GM19395 (cell line): Measurements from ENCODE around the gene ZBTB12.

Experiments used
- ATAC-seq: cut with Tn5 transposase; IDR thresholded peaks from one replicate; pipeline ENCODE4 v1.9.1; 2021; ENCODE audit warnings: mild to moderate bottlenecking, moderate library complexity; ENCODE audit not compliant: unreplicated experiment

Gene ZBTB12

DNA sequence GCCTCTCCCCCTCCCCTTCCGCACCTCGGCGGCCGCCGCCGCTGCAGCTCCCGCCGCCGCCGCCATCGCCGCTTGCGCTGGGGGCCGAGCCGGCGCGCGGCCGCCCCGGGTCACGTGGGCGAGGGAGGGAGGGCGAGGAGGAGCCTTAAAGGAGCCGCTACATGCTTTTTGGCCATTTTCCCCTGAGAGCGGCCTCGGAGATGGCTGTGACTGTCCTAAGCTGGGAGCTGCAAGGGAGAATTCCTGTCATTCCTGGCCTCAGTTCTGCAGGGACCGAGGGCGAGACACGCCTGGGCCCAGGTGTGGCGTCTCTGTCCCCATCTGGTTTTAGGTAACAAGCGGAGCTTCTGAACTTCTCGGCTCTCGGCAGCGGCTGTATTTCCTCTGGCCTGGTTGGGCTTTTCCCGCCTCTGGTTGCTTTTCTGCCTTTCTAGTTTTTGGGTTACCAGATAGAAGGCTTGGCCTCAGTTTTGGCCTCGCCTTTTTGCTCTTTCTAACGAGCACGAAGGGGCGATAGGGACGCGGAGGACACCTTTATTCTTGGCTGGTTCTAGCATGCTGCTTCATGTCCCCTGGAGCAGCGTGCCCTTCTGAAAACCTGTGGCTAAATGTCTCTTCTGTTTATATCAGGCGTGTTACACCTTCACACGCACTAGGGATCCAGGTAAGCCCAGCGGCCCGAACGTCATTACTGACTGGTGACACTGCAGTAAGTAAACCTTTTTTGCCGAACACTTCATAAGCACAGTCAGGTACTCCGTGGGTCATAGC, 4.1 kb downstream of the ZBTB12 start, which contains the start of gene EHMT2:
Gene EHMT2 (minus strand): TSS at position 87 of the 771 bp plus-strand sequence. CDS start 21 bp downstream, at position 66.
- peak; percentile 61 for ATAC-seq

GRCh38 chr6:31896856-31897611, 4.9 kb downstream of the ZBTB12 start:
- no peak for ATAC-seq

GRCh38 chr6:31896493-31896855, 5.4 kb downstream of the ZBTB12 start:
- no peak for ATAC-seq

DNA sequence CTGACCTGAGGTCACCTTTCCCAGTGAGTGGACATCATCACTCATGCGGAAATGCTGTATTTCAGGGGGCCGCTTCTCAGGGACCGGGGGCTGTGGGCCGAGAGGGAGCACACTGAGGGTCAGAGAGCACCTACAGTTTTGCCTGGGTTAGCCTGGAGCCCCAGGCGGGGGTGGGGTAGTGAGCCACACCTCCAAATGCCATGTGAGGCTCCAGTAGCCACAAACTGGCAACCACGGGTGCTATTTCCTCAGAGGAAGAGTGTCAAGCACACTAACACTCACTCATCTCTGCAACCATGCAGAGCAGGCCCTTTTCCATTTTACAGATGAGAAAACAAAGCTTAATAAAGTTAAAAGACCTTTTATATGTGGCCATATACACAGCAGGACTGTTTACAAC, 9.1 kb downstream of the ZBTB12 start:
- ATAC-seq, result no peak

- ATAC-seq, result no peak
These were observed 12.4 kb downstream of the ZBTB12 start for GRCh38 chr6:31889331-31889972.

GRCh38 chr6:31888276-31889258, 13.3 kb downstream of the ZBTB12 start:
- no peak for ATAC-seq

DNA sequence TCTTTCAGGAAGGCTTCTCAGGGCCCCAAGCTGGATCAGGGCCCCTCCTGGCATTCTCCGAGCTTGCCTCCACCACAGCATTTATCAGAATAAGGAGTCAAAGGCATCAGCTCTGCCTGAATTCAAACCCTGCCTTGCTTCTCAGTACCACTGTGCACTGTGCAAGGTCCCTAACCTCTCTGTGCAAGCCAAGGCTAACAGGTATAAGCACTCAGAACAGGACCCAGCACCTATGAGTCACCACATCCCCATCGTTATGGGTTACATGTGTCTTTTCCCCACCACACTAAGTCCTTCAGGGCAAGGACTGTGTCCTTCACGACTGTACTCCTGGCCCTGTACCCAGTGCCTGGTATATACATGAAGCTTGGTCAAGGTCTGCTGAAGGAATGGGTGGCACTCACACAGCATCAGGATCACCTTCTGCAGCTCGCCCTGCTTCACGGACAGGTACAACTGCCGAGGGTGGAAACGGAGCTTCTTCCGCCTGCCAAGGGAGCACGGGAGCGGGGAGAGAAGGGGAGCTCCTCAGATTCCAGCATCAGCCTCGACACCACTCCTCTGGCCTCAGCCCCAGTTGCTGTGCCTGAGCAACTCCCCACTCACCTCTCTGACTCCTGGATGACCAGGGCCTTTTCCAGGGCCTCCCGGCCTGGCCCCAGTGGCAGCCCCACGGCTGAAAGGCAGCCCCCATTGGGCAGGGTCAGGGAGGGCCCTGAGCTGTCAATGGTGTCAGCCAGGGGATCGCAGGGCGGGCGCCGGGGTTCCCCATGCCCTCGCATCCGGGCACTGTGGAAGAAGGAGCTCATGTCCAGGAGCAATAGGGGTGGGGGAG, 14.5 kb downstream of the ZBTB12 start:
- ATAC-seq, result no peak

DNA sequence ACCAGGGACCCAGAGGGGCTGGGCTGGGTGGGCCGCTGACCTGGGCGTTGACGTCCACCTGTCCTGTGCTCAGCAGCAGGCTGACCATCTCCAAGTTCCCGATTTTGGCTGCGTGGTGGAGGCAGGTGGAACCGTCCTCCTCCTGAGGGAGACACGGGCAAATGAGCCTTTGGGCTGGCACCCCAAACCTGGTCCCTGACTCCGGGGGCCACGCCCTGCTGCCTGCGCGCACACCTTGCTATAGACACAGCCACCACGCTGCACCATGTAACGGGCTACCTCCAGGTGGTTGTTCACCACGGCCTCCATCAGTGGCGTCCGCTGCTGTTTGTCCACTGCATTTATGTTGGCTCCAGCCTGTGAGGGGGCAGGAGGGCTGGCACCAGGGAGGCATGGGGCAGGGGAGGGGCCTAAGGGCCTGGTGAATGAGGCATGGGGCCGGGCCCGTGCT, 15.3 kb downstream of the ZBTB12 start:
- ATAC-seq, result no peak

- ATAC-seq, result no peak
These were observed 17.3 kb downstream of the ZBTB12 start for GRCh38 chr6:31884528-31885035.

DNA sequence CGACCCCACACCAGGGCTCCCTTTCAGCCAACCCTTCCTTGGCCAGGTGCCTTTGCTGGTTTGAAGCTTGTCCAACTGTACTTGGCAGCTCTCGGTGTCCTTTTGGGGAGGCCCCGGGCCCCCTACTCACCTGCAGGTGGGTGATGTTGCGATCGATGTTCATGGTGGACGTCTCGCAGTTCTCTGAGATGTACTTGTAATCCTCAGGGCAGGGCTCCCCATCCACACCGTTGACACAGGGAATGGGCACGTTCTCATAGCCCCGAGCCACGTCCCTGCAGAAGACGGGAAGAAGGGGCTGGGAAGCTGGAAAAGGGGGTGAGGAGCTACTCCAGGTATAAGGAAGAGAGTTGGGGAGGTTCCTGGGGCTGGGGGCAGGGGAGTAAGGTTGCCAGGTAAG, 18.2 kb downstream of the ZBTB12 start:
- ATAC-seq, result no peak

- no peak for ATAC-seq
These were observed 19.5 kb downstream of the ZBTB12 start for GRCh38 chr6:31882344-31882743.

DNA sequence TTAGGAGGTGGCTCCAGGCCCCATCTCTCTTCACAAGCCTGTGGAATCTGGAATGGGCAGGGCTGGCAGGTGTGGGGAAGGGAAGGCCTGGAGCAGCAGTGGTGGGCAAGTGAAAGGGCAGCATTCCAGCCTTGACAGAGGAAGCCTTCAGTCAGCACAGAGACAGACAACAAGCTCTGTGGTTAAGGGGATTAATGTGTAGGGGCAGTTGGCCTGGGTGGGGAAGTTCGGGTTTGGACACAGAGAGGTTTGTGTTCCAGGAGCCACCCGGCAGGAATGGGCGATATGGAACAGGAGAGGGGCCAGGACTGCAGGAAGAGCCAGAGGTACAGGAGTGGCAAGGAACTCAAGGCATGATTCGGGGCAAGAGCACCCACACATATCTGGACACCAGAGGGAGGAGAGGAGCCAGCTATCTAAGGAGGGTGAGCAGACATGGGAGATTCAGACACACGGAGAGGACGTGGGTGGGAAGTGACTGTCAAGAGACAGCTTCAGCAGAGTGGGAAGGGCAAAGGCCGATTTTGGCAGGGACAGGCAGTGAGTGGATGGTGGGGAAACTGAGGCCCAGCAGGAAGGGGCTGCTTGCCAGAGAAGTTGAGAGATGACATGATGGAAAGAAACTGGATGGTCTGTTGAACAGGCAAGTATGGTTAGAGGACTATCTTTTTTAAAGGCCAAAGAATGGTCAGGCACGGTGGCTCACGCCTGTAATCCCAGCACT, 20.6 kb downstream of the ZBTB12 start:
- no peak for ATAC-seq

DNA sequence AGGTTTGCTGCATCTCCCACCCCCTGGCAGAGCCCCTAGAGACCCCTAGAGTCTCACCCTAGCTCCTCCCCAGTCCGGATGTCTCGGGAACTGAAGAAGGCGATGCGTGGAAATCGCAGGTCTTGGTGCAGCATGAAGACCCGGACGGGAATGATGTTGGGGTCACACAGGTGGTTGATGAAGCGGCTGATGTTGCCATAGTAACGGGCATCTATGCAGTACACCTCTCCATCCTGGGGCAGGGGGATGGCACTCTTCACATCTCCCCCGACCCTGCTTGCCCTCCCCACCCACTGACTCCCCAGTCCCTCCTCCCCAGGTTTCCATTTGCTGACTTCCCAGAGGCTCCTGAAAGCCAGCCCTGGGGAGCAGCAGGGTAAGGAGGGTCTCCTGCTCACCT, 21.3 kb downstream of the ZBTB12 start:
- no peak for ATAC-seq

GRCh38 chr6:31879901-31880300, 22.0 kb downstream of the ZBTB12 start:
- no peak for ATAC-seq

- ATAC-seq, result no peak
These were observed 22.7 kb downstream of the ZBTB12 start for GRCh38 chr6:31879143-31879542.

GRCh38 chr6:31878726-31879125, 23.2 kb downstream of the ZBTB12 start, which contains the start of gene SLC44A4:
Gene SLC44A4, minus strand, starts transcription at chr6:31878997. Its CDS starts 17 bp downstream, at chr6:31878980.
- ATAC-seq, result no peak

GRCh38 chr6:31878222-31878621, 23.7 kb downstream of the ZBTB12 start:
- ATAC-seq, result no peak

DNA sequence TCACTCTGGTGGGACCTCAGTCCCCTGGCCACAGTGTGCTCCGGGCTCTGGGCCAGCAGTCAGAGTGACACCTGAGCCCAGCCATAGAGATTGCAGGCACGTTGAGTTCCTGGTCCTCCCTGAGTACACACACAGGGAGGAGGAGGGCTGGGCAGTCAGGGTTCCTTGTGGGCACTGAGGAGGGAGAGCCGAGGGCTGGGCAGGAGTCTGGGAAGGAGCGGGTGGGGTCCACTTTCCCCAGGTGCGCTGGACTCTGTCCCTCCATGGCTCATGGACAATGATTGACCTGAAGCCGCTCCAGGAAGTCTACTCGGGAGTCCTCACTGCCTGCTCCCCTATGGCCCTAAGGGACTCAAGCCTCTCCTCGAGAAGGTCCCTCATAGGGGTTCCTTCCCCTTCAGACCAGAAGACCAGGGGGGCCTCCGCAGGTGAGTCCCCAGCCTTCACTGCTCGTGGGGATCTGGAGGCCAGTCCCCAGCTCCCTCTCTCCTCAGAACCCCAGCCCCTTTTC, 24.2 kb downstream of the ZBTB12 start:
- no peak for ATAC-seq
